Upper lobe of left lung (tissue), 6 donors: ENCODE measurements around the gene LIPK. TPM values are rescaled to one million over a fixed set of nuclear protein-coding genes. Genes with fewer than 3 reads are reported as not detected.
"Not testable (repeated sequence)": the region's sequence is repeated elsewhere in the genome, so short reads cannot be mapped to it uniquely, and the experiment has no call there.

Experiments used
- ATAC-seq, 2 donors: fragments of 200-7000 bp; cut with Tn5 transposase; one replicate each; pipeline ENCODE4 v1.9.1; 2022; ENCODE audit warnings: mild to moderate bottlenecking in 2 of 2, moderate library complexity in 2 of 2; ENCODE audit not compliant: low FRiP score in 2 of 2
- DNase-seq, 2 donors: peaks; one replicate each; pipeline ENCODE4 v3.0.0-alpha.2; 2019 to 2020
- H3K27ac ChIP-seq, 4 donors: fragments of 200-600 bp; sonication (generic); one replicate each; pipeline ENCODE4 v1.5.1; 2016 to 2019
- H3K27me3 ChIP-seq, 4 donors: fragments of 200-600 bp; sonication (generic); one replicate each; pipeline ENCODE4 v1.5.1; 2017 to 2019
- H3K36me3 ChIP-seq, 4 donors: fragments of 200-600 bp; sonication (generic); one replicate each; pipeline ENCODE4 v1.5.1; 2016 to 2019
- H3K4me1 ChIP-seq, 4 donors: fragments of 200-600 bp; sonication (generic); one replicate each; pipeline ENCODE4 v1.5.1; 2018 to 2019
- H3K4me3 ChIP-seq, 4 donors: fragments of 200-600 bp; sonication (generic); one replicate each; pipeline ENCODE4 v1.5.1; 2017 to 2019; ENCODE audit warnings: mild to moderate bottlenecking in 2 of 4, moderate library complexity in 1 of 4
- H3K9me3 ChIP-seq, 4 donors: fragments of 200-600 bp; sonication (generic); one replicate each; pipeline ENCODE4 v1.5.1; 2018 to 2019
- EP300 ChIP-seq, 4 donors: sonication (generic); formaldehyde crosslinking; IDR thresholded peaks; one replicate each; pipeline ENCODE4 v1.5.1; 2017; ENCODE audit warnings: antibody characterized with exemption in 4 of 4, control low read depth in 2 of 4
- POLR2A ChIP-seq, 4 donors: fragments of 450-650 bp; IDR thresholded peaks; one replicate each; pipeline ENCODE4 v1.5.1; 2016 to 2017; ENCODE audit warnings: antibody characterized with exemption in 4 of 4, mild to moderate bottlenecking in 2 of 4
- POLR2AphosphoS5 ChIP-seq, 2 donors: sonication (generic); formaldehyde crosslinking; IDR thresholded peaks; one replicate each; pipeline ENCODE4 v1.5.1; 2017; ENCODE audit warnings: antibody characterized with exemption in 2 of 2
- WGBS, 2 donors: methylation state at CpG; one replicate each; pipeline ENCODE4 v1.1.5; 2017 to 2018; 5-methylcytosine and 5-hydroxymethylcytosine counted together
- total RNA-seq, 6 donors: library from RNA; depleted of rRNA in 4 of 6; stranded (reverse); fragments of >200 nt in 4 of 6; gene quantifications; one replicate each; pipeline versions ENCODE4 v1.1.0 to v1.2.1, GENCODE V29; 2016 to 2021
- TF ChIP-seq, protein P1 (sequence below), 6 experiments: fragments of 450-650 bp in 4 of 6; fragments of 200-600 bp in 2 of 6; sonication (generic) in 2 of 6; IDR thresholded peaks; one replicate each; pipeline ENCODE4 v1.5.1; 2016 to 2019; ENCODE audit warnings: antibody characterized with exemption in 6 of 6
- donor health status: DM: no; HTN: no; CAD: no; lungs with moderate emphysema.
- donor health status: DM: no; HTN: yes; CAD: no; lungs with severe emphysema.

The LIPK gene
- total RNA-seq, 6 donors from 2014 or later: not detected

DNA sequence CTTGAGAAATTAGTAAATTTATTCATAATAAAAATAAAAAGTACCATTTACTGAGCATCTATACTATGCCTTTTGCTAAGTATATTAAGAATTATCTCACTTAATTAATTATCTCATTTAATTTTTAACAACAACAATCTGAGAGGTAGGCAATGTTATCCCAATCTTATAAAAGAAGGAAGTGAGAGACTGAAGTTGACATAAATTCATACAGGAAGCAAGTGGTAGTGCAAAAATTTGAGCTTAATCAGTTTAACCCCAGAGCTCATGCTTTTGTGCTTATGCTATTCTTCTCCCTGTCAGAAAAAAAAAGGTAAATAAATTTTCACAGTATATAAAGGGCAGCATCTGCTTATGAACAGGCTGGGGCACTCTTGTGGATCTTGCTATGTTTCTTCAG is 44.5 kb upstream of the LIPK start:
- Histone ChIP-seq H3K9me3 (peaks cover 0 to 4% (median 0%) of the 10 kb centered on the region in 4 donors), H3K27me3 (no peaks in the 10 kb centered on the region), H3K36me3 (no peaks in the 10 kb centered on the region), H3K27ac (no peak overlapping the region), H3K4me3 (no peak overlapping the region), H3K4me1 (no peaks in the 10 kb centered on the region)
- TF ChIP-seq POLR2A (IDR thresholded peaks at IDR 0.05) (no peak), EP300 (IDR thresholded peaks at IDR 0.05) (no peak), POLR2AphosphoS5 (IDR thresholded peaks at IDR 0.05) (no peak)
- TF ChIP-seq, protein P1, sequence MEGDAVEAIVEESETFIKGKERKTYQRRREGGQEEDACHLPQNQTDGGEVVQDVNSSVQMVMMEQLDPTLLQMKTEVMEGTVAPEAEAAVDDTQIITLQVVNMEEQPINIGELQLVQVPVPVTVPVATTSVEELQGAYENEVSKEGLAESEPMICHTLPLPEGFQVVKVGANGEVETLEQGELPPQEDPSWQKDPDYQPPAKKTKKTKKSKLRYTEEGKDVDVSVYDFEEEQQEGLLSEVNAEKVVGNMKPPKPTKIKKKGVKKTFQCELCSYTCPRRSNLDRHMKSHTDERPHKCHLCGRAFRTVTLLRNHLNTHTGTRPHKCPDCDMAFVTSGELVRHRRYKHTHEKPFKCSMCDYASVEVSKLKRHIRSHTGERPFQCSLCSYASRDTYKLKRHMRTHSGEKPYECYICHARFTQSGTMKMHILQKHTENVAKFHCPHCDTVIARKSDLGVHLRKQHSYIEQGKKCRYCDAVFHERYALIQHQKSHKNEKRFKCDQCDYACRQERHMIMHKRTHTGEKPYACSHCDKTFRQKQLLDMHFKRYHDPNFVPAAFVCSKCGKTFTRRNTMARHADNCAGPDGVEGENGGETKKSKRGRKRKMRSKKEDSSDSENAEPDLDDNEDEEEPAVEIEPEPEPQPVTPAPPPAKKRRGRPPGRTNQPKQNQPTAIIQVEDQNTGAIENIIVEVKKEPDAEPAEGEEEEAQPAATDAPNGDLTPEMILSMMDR (IDR thresholded peaks at IDR 0.05): no peak
- DNase-seq (no peak), ATAC-seq (no peak)

DNA sequence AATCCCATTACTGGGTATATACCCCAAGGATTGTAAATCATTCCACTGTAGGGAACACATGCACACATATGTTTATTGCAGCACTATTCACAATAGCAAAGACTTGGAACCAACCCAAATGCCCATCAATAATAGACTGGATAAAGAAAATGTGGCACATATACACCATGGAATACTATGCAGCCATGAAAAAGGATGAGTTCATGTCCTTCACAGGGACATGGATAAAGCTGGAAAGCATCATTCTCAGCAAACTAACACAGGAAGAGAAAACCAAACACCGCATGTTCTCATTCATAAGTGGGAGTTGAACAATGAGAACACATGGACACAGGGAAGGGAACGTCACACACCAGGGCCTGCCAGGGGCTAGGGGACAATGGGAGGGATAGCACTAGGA is 42.9 kb upstream of the LIPK start:
- not testable (repeated sequence) for H3K36me3 ChIP-seq, ATAC-seq, DNase-seq, H3K4me1 ChIP-seq, H3K4me3 ChIP-seq, H3K27me3 ChIP-seq, H3K27ac ChIP-seq, H3K9me3 ChIP-seq
- 94 to 100% methylated on average over 2 of the region's 2 CpGs for WGBS, 2 donors

DNA sequence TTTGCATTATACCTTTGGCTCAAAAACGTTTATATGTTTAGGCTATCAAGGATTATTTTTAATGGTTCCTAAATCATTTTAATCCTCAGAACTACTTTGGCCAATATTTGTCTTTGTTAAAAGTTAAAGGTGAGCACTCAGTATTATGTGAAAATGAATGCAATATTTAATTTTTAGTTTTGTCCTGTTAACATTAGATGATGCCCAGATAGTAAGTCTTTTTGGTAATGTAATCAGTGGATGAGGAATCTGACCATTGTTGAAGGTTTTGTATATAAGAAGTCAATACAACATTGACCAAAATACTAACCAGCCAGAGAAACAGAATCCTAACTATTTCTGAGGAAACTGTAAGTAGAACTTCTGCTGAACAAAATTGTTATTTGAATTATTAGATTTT is 41.9 kb upstream of the LIPK start, which contains the start of gene LIPF:
LIPF (plus strand) TSS at position 301 of the 400 bp plus-strand sequence. CDS start 2,856 bp downstream, outside the sequence.
- no peak within 1 kb of the TSS for H3K27ac ChIP-seq
- 40 to 58% methylated on average over 1 of the region's 1 CpG for WGBS, 2 donors
- ATAC-seq (no peak), DNase-seq (no peak)
- TF ChIP-seq, protein P1 (IDR thresholded peaks at IDR 0.05): no peak
- TF ChIP-seq POLR2AphosphoS5 (IDR thresholded peaks at IDR 0.05) (no peak), POLR2A (IDR thresholded peaks at IDR 0.05) (no peak), EP300 (IDR thresholded peaks at IDR 0.05) (no peak)
- H3K36me3 ChIP-seq: no peaks in the 10 kb centered on the region
- peaks cover 0 to 4% (median 0%) of the 10 kb centered on the region in 4 donors for H3K9me3 ChIP-seq
- no peaks in the 10 kb centered on the region for H3K4me1 ChIP-seq
- H3K27me3 ChIP-seq: no peaks in the 10 kb centered on the region
- H3K4me3 ChIP-seq: no peak within 1 kb of the TSS

DNA sequence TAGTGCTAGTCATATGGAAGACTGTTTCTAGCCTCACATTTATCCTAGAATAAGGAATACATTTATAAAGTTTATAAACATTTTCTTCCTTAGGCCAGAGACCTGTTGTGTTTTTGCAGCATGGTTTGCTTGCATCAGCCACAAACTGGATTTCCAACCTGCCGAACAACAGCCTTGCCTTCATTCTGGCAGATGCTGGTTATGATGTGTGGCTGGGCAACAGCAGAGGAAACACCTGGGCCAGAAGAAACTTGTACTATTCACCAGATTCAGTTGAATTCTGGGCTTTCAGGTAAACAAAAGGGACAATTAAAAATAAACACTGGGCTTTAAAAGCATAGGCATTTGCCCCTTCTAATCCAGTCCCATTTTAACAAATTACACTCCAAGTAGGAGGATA is 37.6 kb upstream of the LIPK start:
- Histone ChIP-seq H3K36me3 (no peaks in the 10 kb centered on the region), H3K4me3 (no peak overlapping the region), H3K4me1 (no peaks in the 10 kb centered on the region), H3K9me3 (peaks cover 0 to under 1% (median 0%) of the 10 kb centered on the region in 4 donors), H3K27ac (no peak overlapping the region), H3K27me3 (no peaks in the 10 kb centered on the region)
- DNase-seq (no peak), ATAC-seq (no peak)
- WGBS, 2 donors: 65 to 75% methylated on average over 1 of the region's 1 CpG
- TF ChIP-seq, protein P1 (IDR thresholded peaks at IDR 0.05): no peak
- no peak for TF ChIP-seq POLR2AphosphoS5 (IDR thresholded peaks at IDR 0.05)
- TF ChIP-seq POLR2A (IDR thresholded peaks at IDR 0.05): no peak
- no peak for TF ChIP-seq EP300 (IDR thresholded peaks at IDR 0.05)

DNA sequence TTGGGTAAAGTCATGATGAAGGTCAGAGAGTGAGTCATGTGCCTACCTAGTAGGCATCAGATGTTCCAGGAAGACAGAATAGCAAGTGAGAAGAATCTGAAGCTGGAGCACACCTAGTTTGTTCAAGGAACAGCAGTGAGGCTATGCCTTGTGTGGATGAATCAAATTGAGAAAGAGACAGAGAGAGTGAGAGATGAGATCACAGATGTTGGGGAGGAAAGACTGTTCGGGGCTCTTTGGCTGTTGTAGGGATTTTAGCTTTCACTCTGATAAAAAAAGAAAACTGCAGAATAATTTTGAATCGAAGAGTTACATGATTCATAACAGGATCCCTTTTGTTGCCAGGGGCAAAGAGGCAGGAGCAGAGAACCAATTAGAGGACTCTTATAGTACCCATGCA is 35.6 kb upstream of the LIPK start:
- TF ChIP-seq, protein P1 (IDR thresholded peaks at IDR 0.05): no peak
- TF ChIP-seq POLR2AphosphoS5 (IDR thresholded peaks at IDR 0.05) (no peak), POLR2A (IDR thresholded peaks at IDR 0.05) (no peak), EP300 (IDR thresholded peaks at IDR 0.05) (no peak)
- 77 to 83% methylated on average over 2 of the region's 2 CpGs for WGBS, 2 donors
- Histone ChIP-seq H3K9me3 (no peaks in the 10 kb centered on the region), H3K36me3 (no peaks in the 10 kb centered on the region), H3K4me3 (no peak overlapping the region), H3K27ac (no peak overlapping the region), H3K27me3 (no peaks in the 10 kb centered on the region), H3K4me1 (no peaks in the 10 kb centered on the region)
- DNase-seq (no peak), ATAC-seq (no peak)
